NCI-H2227 (cell line): Measurements from ENCODE around the gene FRRS1L.
"Not testable (repeated sequence)": the region's sequence is repeated elsewhere in the genome, so short reads cannot be mapped to it uniquely, and the experiment has no call there.

Experiments used
- DNase-seq: peaks from one replicate; lab custom pipeline; 2025; ENCODE audit not compliant: unreplicated experiment; lab: John Stamatoyannopoulos, UW

FRRS1L gene

GRCh38 chr9:109133533-109133932 lies 33.5 kb downstream of the FRRS1L start:
- DNase-seq = no peak

GRCh38 chr9:109132567-109133021 lies 34.5 kb downstream of the FRRS1L start:
- no peak for DNase-seq

- no peak for DNase-seq
Measured at GRCh38 chr9:109129470-109130197, 37.4 kb downstream of the FRRS1L start.

GRCh38 chr9:109126671-109127070 lies 40.4 kb downstream of the FRRS1L start:
- DNase-seq = not testable (repeated sequence)

- no peak for DNase-seq
Measured at GRCh38 chr9:109124121-109124520, 42.9 kb downstream of the FRRS1L start.

GRCh38 chr9:109122726-109123621 lies 44.1 kb downstream of the FRRS1L start:
- DNase-seq = no peak

- no peak for DNase-seq
Measured at GRCh38 chr9:109121232-109121796, 45.7 kb downstream of the FRRS1L start.

GRCh38 chr9:109120204-109120789 lies 46.8 kb downstream of the FRRS1L start:
- peak; percentile 2 for DNase-seq

- DNase-seq = peak; percentile 96
Measured at GRCh38 chr9:109119439-109120203, 47.4 kb downstream of the FRRS1L start, which contains the start of gene TMEM245. Gene TMEM245 (minus strand): TSS chr9:109119947. CDS start chr9:109119913, 34 bp downstream.

- DNase-seq = no peak
Measured at GRCh38 chr9:109118808-109119438, 48.1 kb downstream of the FRRS1L start.

- no peak for DNase-seq
Measured at GRCh38 chr9:109117856-109118807, 48.9 kb downstream of the FRRS1L start.

- DNase-seq = no peak
Measured at GRCh38 chr9:109115931-109116526, 51.0 kb downstream of the FRRS1L start.

- no peak for DNase-seq
Measured at GRCh38 chr9:109114670-109115069, 52.4 kb downstream of the FRRS1L start.

GRCh38 chr9:109113892-109114609 lies 53.0 kb downstream of the FRRS1L start:
- DNase-seq = no peak

- DNase-seq = no peak
Measured at GRCh38 chr9:109113254-109113653, 53.8 kb downstream of the FRRS1L start.

- no peak for DNase-seq
Measured at GRCh38 chr9:109110329-109111021, 56.6 kb downstream of the FRRS1L start.

- DNase-seq = no peak
Measured at GRCh38 chr9:109109967-109110328, 57.1 kb downstream of the FRRS1L start.
